CD14-positive monocyte (primary cell): ENCODE data around the gene TMEM45B. TPM values are rescaled to one million over a fixed set of nuclear protein-coding genes. Genes with fewer than 3 reads are reported as not detected.

Experiments
- DNase-seq, 3 donors: peaks; one replicate each; pipeline ENCODE4 v3.0.0-alpha.2; 2011 to 2022
- H2AFZ ChIP-seq: 2 replicates; pipeline ENCODE4 v1.6.0; 2012; ENCODE audit warnings: mild to moderate bottlenecking, low read depth, low read length, inconsistent platforms; ENCODE audit not compliant: insufficient read depth, poor library complexity, severe bottlenecking
- H3K27ac ChIP-seq, 2 donors: 1 replicate in 1 of 2; 2 replicates in 1 of 2; pipeline ENCODE4 v1.5.1; 2012 to 2013; ENCODE audit warnings: low read length in 2 of 2, control low read depth in 1 of 2, inconsistent platforms in 1 of 2, low read depth in 1 of 2, mild to moderate bottlenecking in 1 of 2
- H3K27me3 ChIP-seq, 2 donors: one replicate each; pipeline versions ENCODE4 v1.6.0 to v1.6.1; 2011 to 2013; ENCODE audit warnings: low read length in 2 of 2; ENCODE audit not compliant: control insufficient read depth in 2 of 2, insufficient read depth in 2 of 2
- H3K36me3 ChIP-seq, 2 donors: replicated peaks in 1 of 2; 1 replicate in 1 of 2; 2 replicates in 1 of 2; pipeline versions ENCODE4 v1.5.1 to v1.6.1; 2012 to 2013; ENCODE audit warnings: low read length in 2 of 2, control low read depth in 1 of 2, inconsistent platforms in 1 of 2, mild to moderate bottlenecking in 1 of 2; ENCODE audit not compliant: insufficient read depth in 2 of 2, control insufficient read depth in 1 of 2
- H3K4me1 ChIP-seq, 2 donors: 1 replicate in 1 of 2; 2 replicates in 1 of 2; pipeline versions ENCODE4 v1.5.1 to v1.6.1; 2012 to 2013; ENCODE audit warnings: low read length in 2 of 2, control low read depth in 1 of 2, inconsistent platforms in 1 of 2, mild to moderate bottlenecking in 1 of 2, moderate library complexity in 1 of 2; ENCODE audit not compliant: insufficient read depth in 2 of 2, control insufficient read depth in 1 of 2
- H3K4me2 ChIP-seq: replicated peaks from 2 replicates; pipeline ENCODE3; 2012; ENCODE audit warnings: low read length, moderate library complexity, mild to moderate bottlenecking; ENCODE audit not compliant: poor library complexity, severe bottlenecking; ENCODE audit errors: extremely low read depth
- H3K4me3 ChIP-seq, 3 experiments: fragments of 200-600 bp in 1 of 3; sonication (generic) in 1 of 3; replicated peaks in 1 of 3; 1 replicate in 2 of 3; 2 replicates in 1 of 3; pipeline ENCODE4 v1.5.1; 2011 to 2013; ENCODE audit warnings: low read length in 3 of 3, mild to moderate bottlenecking in 3 of 3, control low read depth in 2 of 3, low read depth in 2 of 3, inconsistent platforms in 1 of 3, moderate library complexity in 1 of 3
- H3K79me2 ChIP-seq: 2 replicates; pipeline ENCODE4 v1.6.0; 2012; ENCODE audit warnings: mild to moderate bottlenecking, control low read depth, inconsistent platforms, low read length, moderate library complexity; ENCODE audit not compliant: insufficient read depth
- H3K9ac ChIP-seq: 2 replicates; pipeline ENCODE4 v1.6.0; 2017; ENCODE audit warnings: low read length, mild to moderate bottlenecking; ENCODE audit not compliant: insufficient read depth, poor library complexity, severe bottlenecking
- H3K9me3 ChIP-seq, 2 donors: replicated peaks in 1 of 2; 1 replicate in 1 of 2; 2 replicates in 1 of 2; pipeline versions ENCODE4 v1.5.1 to v1.6.1; 2012 to 2013; ENCODE audit warnings: low read length in 2 of 2, control low read depth in 1 of 2; ENCODE audit not compliant: control insufficient read depth in 1 of 2, insufficient read depth in 1 of 2
- H4K20me1 ChIP-seq: 2 replicates; pipeline ENCODE4 v1.6.0; 2012; ENCODE audit warnings: mild to moderate bottlenecking, low read length, control low read depth, moderate library complexity; ENCODE audit not compliant: insufficient read depth
- H3K27ac Mint-ChIP-seq, 7 donors: one replicate each; pipeline ENCODE4 v1.8.0; 2020; ENCODE audit warnings: mild to moderate bottlenecking in 7 of 7, mixed read lengths in 7 of 7, moderate library complexity in 6 of 7, inconsistent platforms in 2 of 7
- H3K27me3 Mint-ChIP-seq, 3 donors: one replicate each; pipeline ENCODE4 v1.8.0; 2021 to 2022; ENCODE audit warnings: low read depth in 3 of 3, mild to moderate bottlenecking in 3 of 3, mixed read lengths in 3 of 3, moderate library complexity in 3 of 3, inconsistent platforms in 1 of 3
- H3K36me3 Mint-ChIP-seq, 2 donors: one replicate each; pipeline ENCODE4 v1.8.0; 2020; ENCODE audit warnings: mixed read lengths in 2 of 2, inconsistent platforms in 1 of 2, mild to moderate bottlenecking in 1 of 2
- H3K4me1 Mint-ChIP-seq: one replicate; pipeline ENCODE4 v1.8.0; 2020; ENCODE audit warnings: mild to moderate bottlenecking, mixed read lengths
- H3K4me3 Mint-ChIP-seq, 2 donors: one replicate each; pipeline ENCODE4 v1.8.0; 2020; ENCODE audit warnings: mild to moderate bottlenecking in 2 of 2, mixed read lengths in 2 of 2, moderate library complexity in 1 of 2
- H3K9me3 Mint-ChIP-seq, 7 donors: one replicate each; pipeline ENCODE4 v1.8.0; 2020 to 2022; ENCODE audit warnings: mixed read lengths in 7 of 7, mild to moderate bottlenecking in 6 of 7, moderate library complexity in 6 of 7, inconsistent platforms in 2 of 7
- CTCF ChIP-seq: fragments of 200-600 bp; IDR thresholded peaks from one replicate; pipeline ENCODE4 v1.8.0; 2022; ENCODE audit warnings: antibody characterized with exemption, mild to moderate bottlenecking
- WGBS: methylation state at CpG from one replicate; pipeline ENCODE4 v1.1.5; 2013; ENCODE audit warnings: missing lambda C conversion rate; ENCODE audit not compliant: insufficient coverage; 5-methylcytosine and 5-hydroxymethylcytosine counted together
- intact Hi-C, 2 donors: fragments of 100-400 bp; cut with micrococcal nuclease; formaldehyde crosslinking; loops; one replicate each; pipeline versions ENCODE4 v1.15.0 to v1.15.1; 2023
- polyA plus RNA-seq, 3 donors: library from polyadenylated mRNA; depleted of rRNA in 1 of 3; unstranded in 2 of 3; stranded (reverse) in 1 of 3; fragments of 300-500 nt in 2 of 3; fragments of >200 nt in 1 of 3; fragmentation: Illumina TruSeq in 2 of 3; gene quantifications; 1 replicate in 2 of 3; 2 replicates in 1 of 3; pipeline ENCODE4 v1.2.3, GENCODE V29; 2012 to 2021
- small RNA-seq: library from RNA; depleted of rRNA; stranded (forward); fragments of <200 nt; gene quantifications from one replicate; pipeline ENCODE3, GENCODE V24; 2012; ENCODE audit warnings: low read depth; ENCODE audit not compliant: insufficient read length

Gene TMEM45B
- polyA plus RNA-seq, 3 donors, result 0.24 to 1.7 (median 0.56) TPM

GRCh38 chr11:129896062-129896461, 80.4 kb downstream of the TMEM45B start:
- TF ChIP-seq CTCF, result no peak
- H2AFZ ChIP-seq, result peak overlapping the region; percentile 97
- H3K9me3 ChIP-seq, result no peaks in the 10 kb centered on the region
- peaks cover 14 to 45% of the 10 kb centered on the region in 2 donors for H3K36me3 ChIP-seq
- H3K4me2 ChIP-seq, result peak overlapping the region; percentile 80
- peak overlapping the region; percentile 54 to 89 (median 88) for H3K4me3 ChIP-seq
- H3K79me2 ChIP-seq, result peaks cover 26% of the 10 kb centered on the region
- no peaks in the 10 kb centered on the region for H3K27me3 ChIP-seq
- H3K36me3 Mint-ChIP-seq, result peaks cover 33 to 42% of the 10 kb centered on the region in 2 donors
- WGBS, result 29% methylated on average over 1 of the region's 9 CpGs
- peaks cover 10% of the 10 kb centered on the region for H4K20me1 ChIP-seq
- peaks cover 0 to 3% (median 0%) of the 10 kb centered on the region in 3 donors for H3K27me3 Mint-ChIP-seq
- H3K9ac ChIP-seq, result peak overlapping the region; percentile 89
- peak overlapping the region; percentile 75 to 94 (median 86) for H3K27ac Mint-ChIP-seq
- peak overlapping the region; percentile 94 for H3K4me3 Mint-ChIP-seq
- peaks cover 14 to 23% of the 10 kb centered on the region in 2 donors for H3K4me1 ChIP-seq
- peak; percentile 4 to 36 (median 11) for DNase-seq
- peak overlapping the region; percentile 5 to 88 for H3K27ac ChIP-seq
- H3K9me3 Mint-ChIP-seq, result no peaks in the 10 kb centered on the region
- intact Hi-C loops, result loop anchor here in 1 of 2 donors (5.0 to 10.0 kb wide), 2 partner anchors 614 to 1019 kb away; partner anchors contain the start of gene SNX19
- H3K4me1 Mint-ChIP-seq, result peaks cover 22% of the 10 kb centered on the region

GRCh38 chr11:129905402-129905801, 89.8 kb downstream of the TMEM45B start:
- Mint-ChIP-seq H3K4me1 (peaks cover 1% of the 10 kb centered on the region), H3K4me3 (no peak overlapping the region), H3K27ac (no peak overlapping the region), H3K9me3 (no peaks in the 10 kb centered on the region), H3K36me3 (peaks cover 66 to 87% of the 10 kb centered on the region in 2 donors), H3K27me3 (no peaks in the 10 kb centered on the region)
- Histone ChIP-seq H3K9ac (no peak overlapping the region), H3K27me3 (no peaks in the 10 kb centered on the region), H3K36me3 (peaks cover 18 to 92% of the 10 kb centered on the region in 2 donors), H3K79me2 (no peaks in the 10 kb centered on the region), H3K9me3 (no peaks in the 10 kb centered on the region), H3K4me3 (no peak overlapping the region), H3K4me2 (no peak overlapping the region), H3K27ac (no peak overlapping the region), H4K20me1 (no peaks in the 10 kb centered on the region), H2AFZ (no peak overlapping the region), H3K4me1 (no peaks in the 10 kb centered on the region)
- intact Hi-C loops, result no loop called here
- no peak for TF ChIP-seq CTCF
- no peak for DNase-seq
- 100% methylated on average over 6 of the region's 8 CpGs for WGBS

Small RNA genes within 50 kb of the gene (small RNA-seq; reads per million reads assigned to genes)
- not detected for gene AP003327.1

Other genes with a start within 250 kb of the TMEM45B start
- 10 to 100 TPM in 1 of 3 donors, 1 to 10 TPM in 2; 5.8 to 25.6 (median 9.1) TPM for gene NFRKB, start 79.7 kb downstream of the TMEM45B start, polyA plus RNA-seq
- 1 to 10 TPM in 2 of 3 donors, under 1 TPM in 1; 0.64 to 5.6 (median 1.1) TPM for gene PRDM10, start 187.0 kb downstream of the TMEM45B start, polyA plus RNA-seq